Gastrocnemius medialis (tissue), 4 donors: ENCODE measurements around the gene GRB2. TPM values are rescaled to one million over a fixed set of nuclear protein-coding genes. Genes with fewer than 3 reads are reported as not detected.

Source experiments
- ATAC-seq, 2 donors: fragments of 150-250 bp; one replicate each; pipeline ENCODE4 v1.9.1; 2016
- DNase-seq, 2 donors: peaks; one replicate each; pipeline ENCODE4 v3.0.0-alpha.2; 2019
- H3K27ac ChIP-seq, 4 donors: fragments of 200-600 bp; sonication (generic); 1 replicate in 1 of 4; 2 replicates in 3 of 4; pipeline ENCODE4 v1.5.1; 2016 to 2018; ENCODE audit warnings: mild to moderate bottlenecking in 2 of 4, moderate library complexity in 1 of 4
- H3K27me3 ChIP-seq, 3 donors: fragments of 200-600 bp; sonication (generic) in 2 of 3; 1 replicate in 1 of 3; 2 replicates in 2 of 3; pipeline versions ENCODE4 v1.5.1 to v1.6.0; 2016 to 2019; ENCODE audit warnings: mild to moderate bottlenecking in 1 of 3, moderate library complexity in 1 of 3
- H3K36me3 ChIP-seq, 2 donors: fragments of 200-600 bp; sonication (generic) in 1 of 2; one replicate each; pipeline ENCODE4 v1.5.1; 2017 to 2018
- H3K4me1 ChIP-seq, 2 donors: fragments of 200-600 bp; sonication (generic) in 1 of 2; one replicate each; pipeline ENCODE4 v1.5.1; 2016 to 2017; ENCODE audit warnings: mild to moderate bottlenecking in 2 of 2
- H3K4me3 ChIP-seq, 4 donors: fragments of 200-600 bp; sonication (generic) in 3 of 4; 1 replicate in 1 of 4; 2 replicates in 3 of 4; pipeline ENCODE4 v1.5.1; 2016 to 2019; ENCODE audit warnings: mild to moderate bottlenecking in 2 of 4
- H3K9me3 ChIP-seq, 3 donors: fragments of 200-600 bp; sonication (generic) in 2 of 3; 1 replicate in 1 of 3; 2 replicates in 2 of 3; pipeline ENCODE4 v1.5.1; 2016 to 2019
- CTCF ChIP-seq, 5 experiments: fragments of 450-650 bp in 3 of 5; fragments of 200-600 bp in 2 of 5; sonication (generic) in 2 of 5; IDR thresholded peaks in 4 of 5; conservative IDR thresholded peaks in 1 of 5; 1 replicate in 4 of 5; 2 replicates in 1 of 5; pipeline ENCODE4 v1.5.1; 2016 to 2019; ENCODE audit warnings: antibody characterized with exemption in 5 of 5, mild to moderate bottlenecking in 3 of 5, moderate library complexity in 3 of 5
- POLR2A ChIP-seq, 2 donors: fragments of 450-650 bp; IDR thresholded peaks; one replicate each; pipeline ENCODE4 v1.6.1; 2017; ENCODE audit warnings: antibody characterized with exemption in 2 of 2, mild to moderate bottlenecking in 2 of 2, moderate library complexity in 2 of 2
- in situ Hi-C, 4 donors: fragments of 200-750 bp; cut with MboI; loops; one replicate each; pipeline versions ENCODE4 v1.15.0 to v1.8.0; 2017; ENCODE audit warnings: low sequenced_read_pairs in 4 of 4
- intact Hi-C: fragments of 100-400 bp; cut with DNase I; formaldehyde crosslinking; loops from one replicate; pipeline ENCODE4 v1.15.1; 2023; ENCODE audit warnings: low total_unique reads
- total RNA-seq, 4 donors: library from RNA; depleted of rRNA; stranded (reverse); fragments of >200 nt; gene quantifications; one replicate each; pipeline versions ENCODE4 v1.1.0 to v1.2.3, GENCODE V29; 2016

Gene GRB2
- total RNA-seq, 4 donors from 2014 or later = 41.7 to 88.5 (median 68.8) TPM

- Histone ChIP-seq H3K36me3 (no peaks in the 10 kb centered on the region), H3K27ac (peak overlapping the region; percentile 83 to 91 (median 87)), H3K9me3 (no peaks in the 10 kb centered on the region), H3K4me1 (peaks cover 63 to 70% of the 10 kb centered on the region in 2 donors), H3K27me3 (no peaks in the 10 kb centered on the region), H3K4me3 (peak overlapping the region; percentile 58 to 85 (median 66))
- DNase-seq = peak; percentile 96 to 98
- intact Hi-C loops (loop anchor here (1.0 kb wide), 2 partner anchors 12 to 23 kb away; partner anchors contain the start of gene GRB2), in situ Hi-C loops (loop anchor here in 1 of 4 donors (10.0 kb wide), 1 partner anchor 59 kb away; no protein-coding TSS in a partner anchor)
- peak; percentile 97 to 98 for ATAC-seq
- TF ChIP-seq POLR2A (IDR thresholded peaks at IDR 0.05) (peak; percentile 51 to 68), CTCF (IDR thresholded peaks at IDR 0.05 in 4 of 5, conservative IDR thresholded peaks at IDR 0.05 in 1 of 5) (peak in 2 of 5 experiments; percentile 25 to 50)
These were observed 11.8 kb downstream of the GRB2 start for GRCh38 chr17:75393523-75394331.

GRCh38 chr17:75392559-75392958 lies 12.9 kb downstream of the GRB2 start:
- in situ Hi-C loops = loop anchor here in 1 of 4 donors (10.0 kb wide), 1 partner anchor 58 kb away; no protein-coding TSS in a partner anchor
- Histone ChIP-seq H3K9me3 (no peaks in the 10 kb centered on the region), H3K4me1 (peaks cover 63 to 70% of the 10 kb centered on the region in 2 donors), H3K36me3 (no peaks in the 10 kb centered on the region), H3K27me3 (no peaks in the 10 kb centered on the region), H3K27ac (peak overlapping the region; percentile 83 to 91 (median 87)), H3K4me3 (peak overlapping the region in 2 of 4 donors; percentile 64 to 85)
- ATAC-seq (no peak), DNase-seq (no peak)
- intact Hi-C loops = no loop called here
- no peak for TF ChIP-seq POLR2A (IDR thresholded peaks at IDR 0.05)
- no peak for TF ChIP-seq CTCF (IDR thresholded peaks at IDR 0.05 in 4 of 5, conservative IDR thresholded peaks at IDR 0.05 in 1 of 5)

GRCh38 chr17:75390982-75391381 lies 14.5 kb downstream of the GRB2 start:
- H3K9me3 ChIP-seq = no peaks in the 10 kb centered on the region
- intact Hi-C loops = no loop called here
- no peaks in the 10 kb centered on the region for H3K27me3 ChIP-seq
- H3K4me3 ChIP-seq = no peak overlapping the region
- no peak for DNase-seq
- peak overlapping the region; percentile 25 to 91 (median 77) for H3K27ac ChIP-seq
- H3K36me3 ChIP-seq = no peaks in the 10 kb centered on the region
- no peak for TF ChIP-seq POLR2A (IDR thresholded peaks at IDR 0.05)
- no peak for TF ChIP-seq CTCF (IDR thresholded peaks at IDR 0.05 in 4 of 5, conservative IDR thresholded peaks at IDR 0.05 in 1 of 5)
- no peak for ATAC-seq
- H3K4me1 ChIP-seq = peaks cover 54 to 57% of the 10 kb centered on the region in 2 donors
- in situ Hi-C loops = loop anchor here in 1 of 4 donors (10.0 kb wide), 1 partner anchor 56 kb away; no protein-coding TSS in a partner anchor

GRCh38 chr17:75388476-75389030 lies 16.9 kb downstream of the GRB2 start:
- H3K4me1 ChIP-seq = peaks cover 37 to 43% of the 10 kb centered on the region in 2 donors
- no peak for DNase-seq
- in situ Hi-C loops = no loop called here
- no peak overlapping the region for H3K4me3 ChIP-seq
- no peaks in the 10 kb centered on the region for H3K9me3 ChIP-seq
- no peaks in the 10 kb centered on the region for H3K27me3 ChIP-seq
- H3K27ac ChIP-seq = no peak overlapping the region
- no peak for ATAC-seq
- TF ChIP-seq POLR2A (IDR thresholded peaks at IDR 0.05) = no peak
- TF ChIP-seq CTCF (IDR thresholded peaks at IDR 0.05 in 4 of 5, conservative IDR thresholded peaks at IDR 0.05 in 1 of 5) = no peak
- H3K36me3 ChIP-seq = no peaks in the 10 kb centered on the region
- intact Hi-C loops = no loop called here
